Measurements from ENCODE around the gene RPS21.

The RPS21 gene

DNA sequence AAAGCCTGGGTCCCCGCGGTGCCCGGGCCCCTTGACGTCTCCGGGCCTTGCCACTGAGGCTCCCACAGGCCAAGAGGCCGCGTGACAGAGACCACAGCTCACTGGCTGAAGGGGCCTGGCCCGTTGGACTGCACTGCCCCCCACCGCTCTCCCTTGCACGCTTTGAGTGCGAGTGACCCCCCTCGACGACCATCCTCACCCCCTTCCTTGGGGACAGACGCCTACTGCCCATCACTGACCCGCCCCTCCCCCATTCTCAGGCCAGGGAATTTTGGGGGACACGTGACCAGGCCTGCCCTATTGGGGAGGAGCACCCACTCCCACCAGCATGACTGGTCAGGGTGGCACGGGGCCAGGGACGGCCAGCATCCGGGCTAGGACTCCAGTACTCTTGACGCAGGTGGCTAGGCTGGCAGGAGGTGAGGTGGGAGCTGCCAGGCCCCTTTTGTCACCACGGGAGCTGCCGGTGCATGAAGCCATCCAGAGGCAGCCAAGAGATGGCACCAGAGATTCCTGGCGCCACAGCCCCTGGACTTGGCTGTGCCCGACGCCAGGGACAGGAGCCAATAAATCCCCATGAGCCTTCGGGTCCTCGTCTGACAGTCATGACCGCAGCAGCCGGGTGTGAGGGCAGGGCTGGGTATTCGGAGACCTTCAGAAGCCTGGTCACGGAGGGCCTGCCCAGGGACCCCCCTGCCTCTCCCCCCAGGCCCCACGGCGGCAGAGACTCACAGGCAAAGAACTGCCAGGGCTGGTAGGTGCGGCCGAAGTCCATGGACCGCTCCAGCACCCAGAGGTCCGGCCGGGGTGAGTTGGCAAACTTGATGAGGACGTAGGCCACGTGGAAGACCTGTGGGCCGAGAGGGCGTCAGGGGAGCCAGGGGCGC lies 34.3 kb upstream of the RPS21 start:
- Histone ChIP-seq H3K9ac (ENCODE audit: low read length) (no peak overlapping the region), H3F3A (ENCODE audit: insufficient read depth) (no peaks in the 10 kb centered on the region), H3K27ac (ENCODE audit: low read depth, low read length) (no peak overlapping the region), H3K4me2 (ENCODE audit: low read depth, low read length, poor library complexity, severe bottlenecking) (no peak overlapping the region), H3K9me3 (ENCODE audit: insufficient read depth, low read length) (no peaks in the 10 kb centered on the region), H2AFZ (ENCODE audit: low read depth, low read length, severe bottlenecking) (no peak overlapping the region), H3K36me3 (ENCODE audit: low read length) (no peaks in the 10 kb centered on the region), H4K20me1 (ENCODE audit: low read depth, low read length) (no peaks in the 10 kb centered on the region), H3K79me2 (ENCODE audit: insufficient read depth, low read length) (no peaks in the 10 kb centered on the region), H3K4me3 (ENCODE audit: insufficient read depth, low read length, poor library complexity, severe bottlenecking) (no peak overlapping the region), H3K9me2 (replicated peaks; ENCODE audit: insufficient read depth, low read length) (no peaks in the 10 kb centered on the region), H3K27me3 (ENCODE audit: low read length) (no peaks in the 10 kb centered on the region)
- TF ChIP-seq, protein P1, sequence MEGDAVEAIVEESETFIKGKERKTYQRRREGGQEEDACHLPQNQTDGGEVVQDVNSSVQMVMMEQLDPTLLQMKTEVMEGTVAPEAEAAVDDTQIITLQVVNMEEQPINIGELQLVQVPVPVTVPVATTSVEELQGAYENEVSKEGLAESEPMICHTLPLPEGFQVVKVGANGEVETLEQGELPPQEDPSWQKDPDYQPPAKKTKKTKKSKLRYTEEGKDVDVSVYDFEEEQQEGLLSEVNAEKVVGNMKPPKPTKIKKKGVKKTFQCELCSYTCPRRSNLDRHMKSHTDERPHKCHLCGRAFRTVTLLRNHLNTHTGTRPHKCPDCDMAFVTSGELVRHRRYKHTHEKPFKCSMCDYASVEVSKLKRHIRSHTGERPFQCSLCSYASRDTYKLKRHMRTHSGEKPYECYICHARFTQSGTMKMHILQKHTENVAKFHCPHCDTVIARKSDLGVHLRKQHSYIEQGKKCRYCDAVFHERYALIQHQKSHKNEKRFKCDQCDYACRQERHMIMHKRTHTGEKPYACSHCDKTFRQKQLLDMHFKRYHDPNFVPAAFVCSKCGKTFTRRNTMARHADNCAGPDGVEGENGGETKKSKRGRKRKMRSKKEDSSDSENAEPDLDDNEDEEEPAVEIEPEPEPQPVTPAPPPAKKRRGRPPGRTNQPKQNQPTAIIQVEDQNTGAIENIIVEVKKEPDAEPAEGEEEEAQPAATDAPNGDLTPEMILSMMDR (IDR thresholded peaks at IDR 0.05; ENCODE audit: insufficient read depth, low read length, poor library complexity, severe bottlenecking): no peak
- no peak for TF ChIP-seq EZH2phosphoT487 (conservative IDR thresholded peaks at IDR 0.05; ENCODE audit: low read length)

DNA sequence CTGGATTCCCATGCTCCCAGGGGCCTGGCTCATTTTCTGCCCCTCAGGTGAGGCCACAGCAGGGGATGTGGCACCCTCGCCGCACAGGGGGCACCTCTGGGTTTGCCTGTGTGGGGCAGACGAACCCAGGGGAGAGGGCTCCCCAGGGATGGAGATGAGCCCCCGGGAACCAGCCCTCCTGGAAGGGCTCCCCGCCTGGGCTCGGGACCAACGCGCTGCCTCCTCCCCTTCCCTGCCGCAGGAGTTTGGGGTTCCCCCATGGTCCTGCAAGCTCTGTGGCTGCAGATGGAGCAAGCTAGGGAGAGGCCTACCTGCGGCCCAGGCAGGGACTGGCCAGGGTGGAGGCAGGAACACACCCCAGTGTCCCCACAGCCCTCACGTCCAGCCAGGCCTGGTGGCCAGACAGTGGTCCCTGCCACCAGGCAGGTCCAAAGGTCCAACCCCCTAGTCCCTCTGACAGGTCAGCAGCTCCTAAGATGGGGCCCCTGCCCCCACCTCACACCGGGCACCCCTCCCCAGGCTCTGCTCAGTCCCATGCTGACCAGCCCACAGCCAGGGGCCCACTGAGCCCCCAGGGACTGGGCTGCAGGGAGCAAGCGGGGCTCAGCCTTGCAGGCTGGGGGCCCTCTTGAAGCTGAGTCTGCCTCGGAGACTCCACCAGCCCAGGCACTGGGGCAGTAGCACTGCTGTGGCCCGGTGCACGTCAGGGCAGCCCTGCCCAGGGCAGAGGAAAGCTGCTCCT lies 33.4 kb upstream of the RPS21 start:
- Histone ChIP-seq H3K27ac (ENCODE audit: low read depth, low read length) (no peak overlapping the region), H3K36me3 (ENCODE audit: low read length) (no peaks in the 10 kb centered on the region), H3K9me2 (replicated peaks; ENCODE audit: insufficient read depth, low read length) (no peaks in the 10 kb centered on the region), H2AFZ (ENCODE audit: low read depth, low read length, severe bottlenecking) (no peak overlapping the region), H3K9me3 (ENCODE audit: insufficient read depth, low read length) (no peaks in the 10 kb centered on the region), H3K4me2 (ENCODE audit: low read depth, low read length, poor library complexity, severe bottlenecking) (no peak overlapping the region), H3K4me3 (ENCODE audit: insufficient read depth, low read length, poor library complexity, severe bottlenecking) (no peak overlapping the region), H3F3A (ENCODE audit: insufficient read depth) (no peaks in the 10 kb centered on the region), H3K9ac (ENCODE audit: low read length) (no peak overlapping the region), H4K20me1 (ENCODE audit: low read depth, low read length) (no peaks in the 10 kb centered on the region), H3K79me2 (ENCODE audit: insufficient read depth, low read length) (no peaks in the 10 kb centered on the region), H3K27me3 (ENCODE audit: low read length) (no peaks in the 10 kb centered on the region)
- TF ChIP-seq, protein P1 (IDR thresholded peaks at IDR 0.05; ENCODE audit: insufficient read depth, low read length, poor library complexity, severe bottlenecking): no peak

DNA sequence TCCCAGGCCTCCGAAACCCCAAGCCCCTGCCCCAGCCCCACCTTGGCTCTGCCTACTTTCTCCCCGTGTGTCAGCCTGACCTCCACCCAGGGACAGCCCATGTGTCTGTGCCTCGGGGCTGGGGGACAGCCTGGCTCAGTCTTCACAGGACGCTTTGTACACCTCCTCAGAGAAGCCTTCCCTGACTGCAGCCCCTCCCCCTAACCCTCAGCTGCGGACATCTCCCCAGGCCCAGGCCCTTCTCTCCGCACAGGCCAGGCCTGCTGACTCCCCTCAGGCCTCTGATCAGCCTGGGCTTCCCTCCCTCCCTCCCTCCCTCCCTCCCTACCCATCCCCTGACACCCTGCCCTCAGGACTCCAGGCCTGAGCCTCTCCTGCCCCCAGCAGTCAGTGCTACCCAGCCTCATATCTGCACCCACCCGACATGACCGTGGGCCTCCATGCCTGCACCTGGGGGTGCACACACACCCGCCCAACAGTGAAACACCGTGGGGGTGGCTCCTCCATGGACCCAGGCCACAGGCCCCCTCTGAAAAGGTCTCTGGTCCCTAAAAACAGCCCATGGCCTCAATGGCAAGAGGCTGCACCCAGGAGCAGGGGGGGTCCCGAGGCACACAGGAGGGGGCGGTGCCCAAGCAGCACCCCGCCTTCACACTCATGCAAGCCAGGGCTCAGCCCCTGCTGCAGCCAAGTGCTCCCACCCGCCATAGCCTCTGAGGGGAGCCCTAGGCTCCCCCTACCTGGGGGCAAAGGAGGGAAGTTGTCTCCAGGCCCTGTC lies 32.7 kb upstream of the RPS21 start:
- Histone ChIP-seq H3K4me3 (ENCODE audit: insufficient read depth, low read length, poor library complexity, severe bottlenecking) (no peak overlapping the region), H3K9me2 (replicated peaks; ENCODE audit: insufficient read depth, low read length) (no peaks in the 10 kb centered on the region), H3K4me2 (ENCODE audit: low read depth, low read length, poor library complexity, severe bottlenecking) (no peak overlapping the region), H4K20me1 (ENCODE audit: low read depth, low read length) (no peaks in the 10 kb centered on the region), H3K9me3 (ENCODE audit: insufficient read depth, low read length) (no peaks in the 10 kb centered on the region), H3K79me2 (ENCODE audit: insufficient read depth, low read length) (no peaks in the 10 kb centered on the region), H3K36me3 (ENCODE audit: low read length) (no peaks in the 10 kb centered on the region), H3K27ac (ENCODE audit: low read depth, low read length) (no peak overlapping the region), H2AFZ (ENCODE audit: low read depth, low read length, severe bottlenecking) (no peak overlapping the region), H3F3A (ENCODE audit: insufficient read depth) (no peaks in the 10 kb centered on the region), H3K27me3 (ENCODE audit: low read length) (no peaks in the 10 kb centered on the region), H3K9ac (ENCODE audit: low read length) (no peak overlapping the region)
- TF ChIP-seq EZH2phosphoT487 (conservative IDR thresholded peaks at IDR 0.05; ENCODE audit: low read length): no peak
- TF ChIP-seq, protein P1 (IDR thresholded peaks at IDR 0.05; ENCODE audit: insufficient read depth, low read length, poor library complexity, severe bottlenecking): no peak
